GM10847 (cell line): ENCODE data around the gene FSD2.

Experiments
- POLR2A ChIP-seq: IDR thresholded peaks from 2 replicates; pipeline ENCODE4 v1.6.1; 2011; ENCODE audit not compliant: insufficient read length; ENCODE audit errors: extremely low read depth

FSD2 gene

GRCh38 chr15:82804575-82804949 lies 1.3 kb downstream of the FSD2 start:
- no peak for TF ChIP-seq POLR2A

GRCh38 chr15:82803793-82804574 lies 1.9 kb downstream of the FSD2 start:
- TF ChIP-seq POLR2A: no peak

GRCh38 chr15:82802497-82802896 lies 3.4 kb downstream of the FSD2 start:
- TF ChIP-seq POLR2A: no peak

GRCh38 chr15:82799183-82799841 lies 6.6 kb downstream of the FSD2 start:
- no peak for TF ChIP-seq POLR2A

GRCh38 chr15:82798531-82799166 lies 7.2 kb downstream of the FSD2 start:
- TF ChIP-seq POLR2A: no peak

- no peak for TF ChIP-seq POLR2A
Observed at GRCh38 chr15:82798104-82798503, 7.8 kb downstream of the FSD2 start.

- no peak for TF ChIP-seq POLR2A
Observed at GRCh38 chr15:82793737-82794136, 12.1 kb downstream of the FSD2 start.

GRCh38 chr15:82792068-82792467 lies 13.8 kb downstream of the FSD2 start:
- TF ChIP-seq POLR2A: no peak

- no peak for TF ChIP-seq POLR2A
Observed at GRCh38 chr15:82790321-82790720, 15.5 kb downstream of the FSD2 start.

- TF ChIP-seq POLR2A: no peak
Observed at GRCh38 chr15:82789491-82789890, 16.4 kb downstream of the FSD2 start.

- TF ChIP-seq POLR2A: no peak
Observed at GRCh38 chr15:82788496-82788895, 17.4 kb downstream of the FSD2 start.

- no peak for TF ChIP-seq POLR2A
Observed at GRCh38 chr15:82781349-82781748, 24.5 kb downstream of the FSD2 start.

GRCh38 chr15:82778755-82779154 lies 27.1 kb downstream of the FSD2 start:
- TF ChIP-seq POLR2A: no peak

GRCh38 chr15:82774496-82774895 lies 31.4 kb downstream of the FSD2 start:
- TF ChIP-seq POLR2A: no peak

GRCh38 chr15:82771789-82772607 lies 33.9 kb downstream of the FSD2 start:
- no peak for TF ChIP-seq POLR2A
